H1 (cell line): Measurements from ENCODE around the gene STK39. TPM values are rescaled to one million over a fixed set of nuclear protein-coding genes. Genes with fewer than 3 reads are reported as not detected.

Source experiments
- EZH2 ChIP-seq: fragments of 200-600 bp; sonication (generic); IDR thresholded peaks from 2 replicates; pipeline ENCODE4 v1.7.1; 2012; ENCODE audit warnings: low read depth, mild to moderate bottlenecking, moderate library complexity, low read length, inconsistent platforms; ENCODE audit not compliant: severe bottlenecking
- RBBP5 ChIP-seq: IDR thresholded peaks from 2 replicates; pipeline ENCODE4 v1.7.1; 2012; ENCODE audit warnings: low read depth, mild to moderate bottlenecking, inconsistent platforms, low read length, moderate library complexity, borderline replicate concordance
- polyA plus RNA-seq, 7 experiments: library from polyadenylated mRNA; depleted of rRNA in 3 of 7; stranded (reverse) in 5 of 7; unstranded in 2 of 7; fragments of >200 nt in 5 of 7; fragments of 200-250 nt in 2 of 7; gene quantifications; 1 replicate in 5 of 7; 2 replicates in 1 of 7; 4 replicates in 1 of 7; pipeline versions ENCODE4 v1.2.1 to v1.2.3, GENCODE V29; 2011 to 2013; ENCODE audit warnings: missing spikeins in 2 of 7, mixed read lengths in 2 of 7
- total RNA-seq: library from RNA; stranded (reverse); fragmentation: NEBNext Ultra II Directional; extraction: Animal tissue kit (Norgen Biotek cat#: 25700); gene quantifications from 2 replicates; pipeline ENCODE4 v1.2.1, GENCODE V29; 2021

Gene STK39
- total and polyA plus RNA-seq, 2 of the 8 experiments (the other 6 are each of a cell fraction or from before 2014, with no cell fraction given) = 13.7 to 23.8 TPM

GRCh38 chr2:168224346-168224745, 23.0 kb downstream of the STK39 start (continued):
- TF ChIP-seq EZH2 (no peak), RBBP5 (no peak)
